Glomerular endothelial cell (primary cell): Measurements from ENCODE around the gene TEX264. TPM values are rescaled to one million over a fixed set of nuclear protein-coding genes. Genes with fewer than 3 reads are reported as not detected.
"Not testable (repeated sequence)": the region's sequence is repeated elsewhere in the genome, so short reads cannot be mapped to it uniquely, and the experiment has no call there.

Experiments used
- DNase-seq: peaks from one replicate; pipeline ENCODE4 v3.0.0-alpha.2; 2011; ENCODE audit warnings: low read depth, low spot score; ENCODE audit errors: extremely low read depth
- total RNA-seq: library from RNA; depleted of rRNA; stranded (reverse); fragments of >200 nt; gene quantifications from 2 replicates; pipeline ENCODE4 v1.2.3, GENCODE V29; 2015

The TEX264 gene
- total RNA-seq, 1 donor from 2014 or later, result 58.8 TPM

DNA sequence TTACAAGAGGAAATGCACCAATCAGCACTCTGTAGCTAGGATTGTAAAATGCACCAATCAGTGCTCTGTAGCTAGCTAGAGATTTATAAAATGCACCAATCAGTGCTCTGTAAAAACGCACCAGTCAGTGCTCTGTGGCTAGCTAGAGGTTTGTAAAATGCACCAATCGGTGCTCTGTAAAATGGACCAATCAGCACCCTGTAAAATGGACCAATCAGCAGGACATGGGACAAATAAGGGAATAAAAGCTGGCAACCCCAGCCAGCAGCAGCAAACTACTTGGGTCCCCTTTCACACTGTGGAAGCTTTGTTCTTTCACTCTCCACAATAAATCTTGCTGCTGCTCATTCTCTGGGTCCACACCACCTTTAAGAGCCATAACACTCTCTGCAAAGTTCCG, 71.3 kb downstream of the TEX264 start:
- not testable (repeated sequence) for DNase-seq

DNA sequence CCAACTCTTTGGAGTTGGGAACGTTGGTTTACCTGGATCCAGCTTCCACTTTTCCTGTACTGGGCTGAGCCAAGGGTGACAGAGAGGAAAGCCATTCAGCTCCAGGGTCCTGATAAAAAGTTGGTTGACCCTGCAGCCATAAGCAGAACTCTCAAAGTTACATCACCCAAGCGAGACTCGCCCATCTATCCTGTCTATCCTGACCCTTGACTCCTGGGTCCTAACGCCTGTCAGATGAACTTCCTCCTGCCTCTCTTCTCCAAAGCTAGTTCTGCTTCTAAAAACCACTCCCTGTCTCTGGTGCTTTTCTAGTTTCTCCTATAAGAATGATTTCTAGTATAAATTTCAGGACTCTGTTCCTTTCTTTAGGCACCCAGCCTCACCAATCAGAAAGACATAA, 71.9 kb downstream of the TEX264 start:
- not testable (repeated sequence) for DNase-seq

DNA sequence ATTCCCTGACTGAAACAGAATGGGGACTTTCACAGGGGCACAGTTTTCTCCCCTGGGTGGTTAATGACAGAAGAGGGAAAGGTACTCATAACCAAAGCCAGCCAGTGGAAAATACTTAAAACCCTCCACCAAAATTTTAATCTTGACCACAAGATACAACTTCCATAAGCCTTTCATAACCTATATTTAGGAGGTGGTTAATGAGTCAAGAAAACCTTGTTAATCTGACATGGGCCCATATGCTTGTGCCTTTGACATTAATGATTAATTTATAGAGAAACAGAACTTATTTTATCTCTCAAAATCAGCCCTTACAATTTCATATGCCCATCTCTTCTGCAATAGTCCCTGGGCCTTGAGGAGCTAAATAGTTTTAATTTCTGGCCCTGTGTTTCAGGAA, 76.8 kb downstream of the TEX264 start:
- DNase-seq, result no peak

DNA sequence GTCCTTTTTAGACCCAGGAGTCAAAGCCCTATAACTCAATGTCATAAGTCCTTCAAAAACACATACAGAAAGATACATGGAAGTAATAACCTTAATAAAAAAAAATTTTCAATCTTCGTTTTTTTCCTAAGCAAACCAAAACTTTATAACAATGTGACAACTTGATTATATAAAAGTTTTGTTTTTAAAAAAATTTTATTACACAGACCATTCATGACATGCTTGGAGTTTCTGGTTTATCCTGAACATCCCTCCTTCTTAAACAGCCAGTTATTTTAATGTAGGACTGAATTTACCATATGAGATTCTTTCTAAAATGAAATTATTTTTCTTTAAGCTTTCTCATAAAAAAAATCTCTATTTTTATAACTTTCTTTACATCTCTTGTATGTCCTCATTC, 77.3 kb downstream of the TEX264 start:
- no peak for DNase-seq

DNA sequence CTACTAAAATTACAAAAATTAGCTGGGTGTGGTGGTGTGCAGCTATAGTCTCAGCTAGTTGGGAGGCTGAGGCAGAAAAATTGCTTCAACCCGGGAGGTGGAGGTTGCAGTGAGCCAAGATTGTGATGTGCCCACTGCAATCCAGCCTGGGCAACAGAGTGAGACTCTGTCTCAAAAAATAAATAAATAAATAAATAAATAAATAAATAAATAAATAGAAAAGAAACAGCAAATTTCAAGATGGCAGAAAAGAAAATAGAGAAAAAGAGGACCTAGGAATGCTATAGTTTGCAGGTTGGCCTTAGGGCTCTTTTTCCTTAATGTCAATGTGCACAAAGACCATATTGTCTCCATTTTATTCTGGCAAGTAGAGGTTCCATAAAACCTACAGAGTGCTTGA, 79.8 kb downstream of the TEX264 start:
- no peak for DNase-seq

DNA sequence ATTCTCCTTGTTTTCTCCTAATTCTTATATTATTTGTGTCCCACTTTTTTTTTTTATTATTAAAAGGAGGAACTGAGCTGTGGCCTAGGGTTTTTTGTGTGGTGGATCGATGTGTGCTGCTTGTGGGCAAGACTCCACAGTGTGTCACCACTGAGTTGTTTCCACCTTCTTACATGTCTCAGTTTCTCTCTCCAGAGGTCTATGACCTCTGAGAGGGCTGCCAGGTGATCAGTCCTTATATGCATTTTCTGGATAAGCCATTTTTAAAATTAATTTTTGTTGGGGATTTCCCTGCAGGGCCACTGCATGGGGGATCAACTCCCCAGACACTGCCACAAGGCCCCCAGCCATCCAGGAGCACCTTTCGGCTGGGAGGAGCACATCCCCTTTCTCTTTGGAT, 80.2 kb downstream of the TEX264 start:
- DNase-seq, result no peak

Other genes with a start within 250 kb of the TEX264 start
- gene DCAF1, start 171.2 kb upstream of the TEX264 start, total RNA-seq, result 10.2 and 12.7 TPM in 2 replicates
- 12.5 and 28.0 TPM in 2 replicates for gene RAD54L2, start 132.5 kb upstream of the TEX264 start, total RNA-seq
- under 0.01 and 0.12 TPM in 2 replicates for gene GRM2, start 35.8 kb downstream of the TEX264 start, total RNA-seq
- gene IQCF6, start 108.0 kb downstream of the TEX264 start, total RNA-seq, result not detected in 2 replicates
- gene IQCF2, start 190.4 kb downstream of the TEX264 start, total RNA-seq, result not detected in 2 replicates
- gene IQCF5, start 204.3 kb downstream of the TEX264 start, total RNA-seq, result not detected in 2 replicates
- not detected in 2 replicates for gene IQCF1, start 232.1 kb downstream of the TEX264 start, total RNA-seq